ENCODE results near the gene RAD51AP2.
"Not testable (repeated sequence)": the region's sequence is repeated elsewhere in the genome, so short reads cannot be mapped to it uniquely, and the experiment has no call there.

The RAD51AP2 gene

GRCh38 chr2:17538022-17538843, 20.0 kb upstream of the RAD51AP2 start:
- no peak for DNase-seq (ENCODE audit: low read depth in 2 of 2)

GRCh38 chr2:17536416-17536815, 18.2 kb upstream of the RAD51AP2 start:
- DNase-seq (ENCODE audit: low read depth in 2 of 2): no peak

DNA sequence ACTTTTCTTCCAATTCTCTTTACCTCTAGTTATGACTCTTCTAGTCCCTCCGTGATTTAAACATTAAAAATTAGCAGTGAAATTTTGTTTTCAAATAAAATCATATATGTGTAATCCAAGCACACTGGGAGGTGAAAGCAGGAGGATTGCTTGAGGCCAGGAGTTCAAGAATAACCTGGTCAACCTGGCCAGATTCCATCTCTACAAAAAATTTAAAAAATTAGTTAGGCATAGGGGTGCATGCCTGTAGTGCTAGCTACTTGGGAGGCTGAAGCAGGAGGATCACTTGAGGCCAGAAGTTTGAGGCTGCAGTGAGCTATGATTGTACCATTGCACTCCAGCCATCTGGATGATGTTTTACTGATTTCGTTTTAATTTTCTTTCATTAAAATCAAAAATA, 15.3 kb upstream of the RAD51AP2 start:
- DNase-seq (ENCODE audit: low read depth in 2 of 2): no peak

GRCh38 chr2:17529771-17530170, 11.5 kb upstream of the RAD51AP2 start:
- no peak for DNase-seq (ENCODE audit: low read depth in 2 of 2)

GRCh38 chr2:17522303-17522702, 4.1 kb upstream of the RAD51AP2 start:
- DNase-seq (ENCODE audit: low read depth in 2 of 2): no peak

- DNase-seq (ENCODE audit: low read depth in 2 of 2): no peak
These were observed 3.4 kb upstream of the RAD51AP2 start for GRCh38 chr2:17521621-17522020.

- DNase-seq (ENCODE audit: low read depth in 2 of 2): no peak
These were observed 2.5 kb upstream of the RAD51AP2 start for GRCh38 chr2:17520761-17521160.

- DNase-seq (ENCODE audit: low read depth in 2 of 2): no peak
These were observed 1.2 kb upstream of the RAD51AP2 start for GRCh38 chr2:17519486-17519885.

DNA sequence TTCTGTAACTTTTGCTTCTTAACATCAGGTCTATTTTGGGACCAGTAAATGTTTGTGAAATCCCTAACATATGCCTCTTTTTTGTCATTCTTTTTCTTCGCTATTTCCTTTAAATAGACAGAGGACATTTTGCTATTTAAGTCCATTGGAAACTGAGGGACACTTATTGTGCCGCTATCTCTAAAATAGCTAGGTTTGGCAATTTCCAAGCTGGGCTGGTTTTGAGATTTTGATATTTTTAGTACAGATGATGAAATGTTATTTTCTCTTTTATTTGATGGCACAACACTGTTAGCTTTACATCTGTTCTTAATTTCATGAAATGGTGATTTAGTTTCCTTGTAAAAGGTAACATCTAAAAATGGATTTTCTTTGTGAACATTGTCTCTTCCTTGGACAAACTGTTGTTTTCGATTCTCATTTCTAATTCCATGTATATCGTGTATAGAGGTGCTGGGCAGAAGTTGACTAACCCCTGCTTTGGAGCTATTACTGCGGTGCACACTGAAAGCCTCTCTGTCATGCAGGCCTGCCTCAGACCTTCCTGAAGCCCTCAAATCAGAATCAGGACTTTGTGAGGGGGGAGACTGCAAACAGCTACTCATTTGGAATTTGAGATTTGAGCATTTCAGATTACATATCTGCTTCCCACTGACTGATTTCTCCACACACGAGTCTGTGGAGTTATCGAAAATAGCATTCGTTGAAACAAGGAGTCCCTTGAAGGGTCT, 594 bp downstream of the RAD51AP2 start:
- no peak for DNase-seq (ENCODE audit: low read depth in 2 of 2)

DNA sequence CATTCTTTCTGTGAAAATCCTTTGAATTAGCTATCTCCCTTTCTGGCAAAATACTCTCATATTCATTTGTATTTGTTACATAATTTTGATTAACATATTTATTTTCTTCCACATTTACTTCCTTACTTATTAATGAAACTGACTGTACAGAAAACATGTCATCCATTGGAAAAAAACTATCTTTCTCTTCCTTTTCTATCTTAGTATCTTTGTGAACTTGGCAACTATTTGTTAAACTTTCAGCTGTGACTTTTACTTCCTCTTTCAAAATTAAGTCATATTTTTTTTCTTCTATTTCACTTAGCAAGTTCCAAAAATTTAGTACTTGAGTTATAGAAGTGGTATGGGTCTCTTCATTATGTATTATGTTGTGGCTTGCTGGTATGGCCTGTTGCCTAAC, 2.6 kb downstream of the RAD51AP2 start:
- DNase-seq (ENCODE audit: low read depth in 2 of 2): no peak

GRCh38 chr2:17506736-17507616, 11.3 kb downstream of the RAD51AP2 start:
- no peak for DNase-seq (ENCODE audit: low read depth in 2 of 2)

- DNase-seq (ENCODE audit: low read depth in 2 of 2): no peak
These were observed 20.5 kb downstream of the RAD51AP2 start for GRCh38 chr2:17497718-17498117.

DNA sequence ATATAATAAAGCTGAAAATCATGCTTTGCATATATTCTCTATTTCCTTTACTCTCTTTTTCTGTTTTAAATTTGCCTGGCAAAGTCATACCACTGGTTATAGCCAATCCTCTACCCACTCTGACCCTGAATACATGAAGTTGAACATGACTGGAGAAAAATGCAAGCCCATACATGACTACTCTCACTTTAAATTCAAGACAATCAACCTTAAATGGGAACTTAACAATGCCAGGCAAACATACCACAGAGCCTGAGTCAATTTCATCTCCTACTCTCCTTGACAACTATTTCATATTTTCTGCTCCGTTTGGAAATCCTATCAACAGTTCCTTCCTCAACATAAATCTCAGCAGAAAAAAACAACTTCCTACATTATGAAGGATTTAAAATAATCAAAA, 22.6 kb downstream of the RAD51AP2 start:
- no peak for DNase-seq (ENCODE audit: low read depth in 2 of 2)

GRCh38 chr2:17490165-17490564, 28.1 kb downstream of the RAD51AP2 start:
- DNase-seq (ENCODE audit: low read depth in 2 of 2): not testable (repeated sequence)

GRCh38 chr2:17488610-17489009, 29.6 kb downstream of the RAD51AP2 start:
- not testable (repeated sequence) for DNase-seq (ENCODE audit: low read depth in 2 of 2)

- no peak for DNase-seq (ENCODE audit: low read depth in 2 of 2)
These were observed 34.7 kb downstream of the RAD51AP2 start for GRCh38 chr2:17483496-17483895.

DNA sequence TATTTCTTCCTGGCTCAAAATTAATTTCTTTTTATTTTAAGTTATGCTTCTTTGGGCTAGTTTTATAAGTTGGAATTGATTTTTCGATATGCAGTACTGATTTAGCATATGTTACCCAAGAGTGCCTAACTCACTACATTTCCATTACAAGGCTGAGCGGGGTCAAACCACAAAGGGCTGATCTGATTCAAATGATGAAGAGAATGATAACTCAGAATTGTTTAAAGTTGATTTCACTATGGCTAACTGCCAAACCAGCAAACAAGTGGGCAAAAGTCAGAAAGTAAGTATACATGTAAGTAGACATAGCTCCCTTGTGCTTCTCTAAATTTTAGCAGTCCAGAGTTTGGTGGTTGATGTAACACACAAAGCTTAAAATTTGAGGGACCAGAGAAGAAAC, 35.6 kb downstream of the RAD51AP2 start:
- no peak for DNase-seq (ENCODE audit: low read depth in 2 of 2)

GRCh38 chr2:17479875-17480274, 38.4 kb downstream of the RAD51AP2 start:
- DNase-seq (ENCODE audit: low read depth in 2 of 2): no peak

- no peak for DNase-seq (ENCODE audit: low read depth in 2 of 2)
These were observed 41.4 kb downstream of the RAD51AP2 start for GRCh38 chr2:17476830-17477229.

DNA sequence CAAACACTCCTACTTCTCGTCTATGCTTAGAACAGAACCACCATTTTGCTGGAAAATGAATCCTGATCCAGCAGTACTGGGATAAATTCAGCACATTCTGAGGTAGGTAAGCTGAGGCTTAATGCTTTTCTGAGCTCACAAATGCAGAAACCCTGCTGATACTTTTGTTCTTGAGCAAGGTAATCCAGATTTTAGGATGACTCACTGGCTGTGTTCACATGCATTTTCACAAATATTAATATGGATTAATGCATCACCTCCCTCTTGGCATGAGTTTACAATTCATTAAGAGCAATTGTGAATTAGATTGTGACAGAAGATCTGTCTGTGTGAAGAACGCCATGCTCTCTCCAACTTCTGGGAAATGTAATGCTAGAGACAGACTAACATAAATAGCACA, 42.2 kb downstream of the RAD51AP2 start:
- DNase-seq (ENCODE audit: low read depth in 2 of 2): no peak

DNA sequence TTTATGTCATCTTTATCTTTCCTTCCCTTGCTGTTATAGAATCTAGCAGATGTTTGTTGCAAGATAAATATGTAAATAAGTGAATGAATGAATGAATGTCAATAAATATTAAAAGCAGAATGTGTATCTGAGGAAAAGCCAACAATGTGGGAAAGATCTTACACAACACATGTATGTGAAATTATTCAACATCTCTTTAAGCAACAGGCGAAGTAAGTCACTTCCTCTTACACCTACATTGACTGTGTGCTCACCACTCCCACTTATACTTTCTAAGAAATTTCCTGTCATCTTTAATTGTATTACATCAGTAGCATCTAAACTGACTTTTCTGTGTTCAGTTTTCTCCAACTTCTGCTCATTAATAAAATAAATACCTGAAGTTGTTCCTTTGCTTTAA, 43.0 kb downstream of the RAD51AP2 start:
- no peak for DNase-seq (ENCODE audit: low read depth in 2 of 2)

- no peak for DNase-seq (ENCODE audit: low read depth in 2 of 2)
These were observed 46.3 kb downstream of the RAD51AP2 start for GRCh38 chr2:17471979-17472378.

Measured in stimulated activated CD8-positive, alpha-beta memory T cell treated with anti-CD3 and anti-CD28 coated beads, Interleukin-7, amount 100 ng/mL, for 4 hours (primary cell).